ENCODE measurements around the gene EIPR1.
A peak's percentile ranks its signal among the peaks of the same experiment; 100 is the strongest.

The EIPR1 gene

DNA sequence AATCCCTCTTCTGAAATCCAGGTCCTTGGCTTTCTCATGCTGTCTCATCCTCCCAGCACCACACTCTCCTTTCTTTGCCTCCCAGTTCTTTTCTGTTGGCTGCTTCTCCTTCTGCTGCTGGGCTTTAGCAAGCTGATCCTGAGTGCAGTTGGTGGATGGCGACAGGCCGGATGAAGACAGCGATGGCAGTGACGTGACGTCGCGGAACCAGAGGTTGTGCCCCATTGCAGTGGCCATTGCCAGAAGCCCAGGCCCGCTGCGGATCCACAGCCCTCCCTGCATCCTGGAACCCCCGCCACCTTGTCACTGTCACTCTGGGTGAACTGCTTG is 75.2 kb downstream of the EIPR1 start:
- Mint-ChIP-seq H3K4me3 (peak overlapping the region in 2 of 3 experiments; percentile 73 to 80), H3K36me3 (ENCODE audit: low read depth) (no peaks in the 10 kb centered on the region), H3K27me3 (ENCODE audit: low read depth) (peaks cover 3% of the 10 kb centered on the region), H3K27ac (peak overlapping the region; percentile 73 to 94 (median 86)), H3K9me3 (no peaks in the 10 kb centered on the region), H3K4me1 (peaks cover 58% of the 10 kb centered on the region)
- TF ChIP-seq, protein P1, sequence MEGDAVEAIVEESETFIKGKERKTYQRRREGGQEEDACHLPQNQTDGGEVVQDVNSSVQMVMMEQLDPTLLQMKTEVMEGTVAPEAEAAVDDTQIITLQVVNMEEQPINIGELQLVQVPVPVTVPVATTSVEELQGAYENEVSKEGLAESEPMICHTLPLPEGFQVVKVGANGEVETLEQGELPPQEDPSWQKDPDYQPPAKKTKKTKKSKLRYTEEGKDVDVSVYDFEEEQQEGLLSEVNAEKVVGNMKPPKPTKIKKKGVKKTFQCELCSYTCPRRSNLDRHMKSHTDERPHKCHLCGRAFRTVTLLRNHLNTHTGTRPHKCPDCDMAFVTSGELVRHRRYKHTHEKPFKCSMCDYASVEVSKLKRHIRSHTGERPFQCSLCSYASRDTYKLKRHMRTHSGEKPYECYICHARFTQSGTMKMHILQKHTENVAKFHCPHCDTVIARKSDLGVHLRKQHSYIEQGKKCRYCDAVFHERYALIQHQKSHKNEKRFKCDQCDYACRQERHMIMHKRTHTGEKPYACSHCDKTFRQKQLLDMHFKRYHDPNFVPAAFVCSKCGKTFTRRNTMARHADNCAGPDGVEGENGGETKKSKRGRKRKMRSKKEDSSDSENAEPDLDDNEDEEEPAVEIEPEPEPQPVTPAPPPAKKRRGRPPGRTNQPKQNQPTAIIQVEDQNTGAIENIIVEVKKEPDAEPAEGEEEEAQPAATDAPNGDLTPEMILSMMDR (IDR thresholded peaks at IDR 0.05; ENCODE audit: unreplicated experiment in 3 of 3), result no peak

DNA sequence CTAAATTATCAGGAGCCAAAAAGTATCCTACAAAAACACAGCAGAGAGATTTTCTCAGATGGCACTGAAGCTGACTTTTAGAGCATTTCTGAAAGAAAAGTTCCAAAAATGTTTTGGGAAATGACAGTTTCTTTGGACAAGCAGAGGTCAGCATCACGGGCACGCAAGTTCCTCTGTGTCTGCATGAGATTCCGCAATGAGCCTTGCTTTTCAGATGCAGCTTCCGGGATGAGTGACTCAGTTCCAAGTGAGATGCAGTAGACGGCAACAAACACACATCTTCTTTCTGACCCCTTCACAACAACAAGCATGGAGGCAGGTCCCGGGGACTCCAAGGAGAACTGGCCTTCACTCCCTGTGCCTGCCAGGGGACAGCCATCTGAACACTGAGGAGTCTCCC is 76.6 kb downstream of the EIPR1 start:
- Mint-ChIP-seq H3K4me3 (peak overlapping the region in 1 of 3 experiments; percentile 49), H3K27ac (peak overlapping the region in 2 of 3 experiments; percentile 2 to 21), H3K27me3 (ENCODE audit: low read depth) (peaks cover 3% of the 10 kb centered on the region), H3K4me1 (peaks cover 58% of the 10 kb centered on the region), H3K9me3 (no peaks in the 10 kb centered on the region), H3K36me3 (ENCODE audit: low read depth) (no peaks in the 10 kb centered on the region)
- TF ChIP-seq, protein P1 (IDR thresholded peaks at IDR 0.05; ENCODE audit: unreplicated experiment in 3 of 3), result no peak

DNA sequence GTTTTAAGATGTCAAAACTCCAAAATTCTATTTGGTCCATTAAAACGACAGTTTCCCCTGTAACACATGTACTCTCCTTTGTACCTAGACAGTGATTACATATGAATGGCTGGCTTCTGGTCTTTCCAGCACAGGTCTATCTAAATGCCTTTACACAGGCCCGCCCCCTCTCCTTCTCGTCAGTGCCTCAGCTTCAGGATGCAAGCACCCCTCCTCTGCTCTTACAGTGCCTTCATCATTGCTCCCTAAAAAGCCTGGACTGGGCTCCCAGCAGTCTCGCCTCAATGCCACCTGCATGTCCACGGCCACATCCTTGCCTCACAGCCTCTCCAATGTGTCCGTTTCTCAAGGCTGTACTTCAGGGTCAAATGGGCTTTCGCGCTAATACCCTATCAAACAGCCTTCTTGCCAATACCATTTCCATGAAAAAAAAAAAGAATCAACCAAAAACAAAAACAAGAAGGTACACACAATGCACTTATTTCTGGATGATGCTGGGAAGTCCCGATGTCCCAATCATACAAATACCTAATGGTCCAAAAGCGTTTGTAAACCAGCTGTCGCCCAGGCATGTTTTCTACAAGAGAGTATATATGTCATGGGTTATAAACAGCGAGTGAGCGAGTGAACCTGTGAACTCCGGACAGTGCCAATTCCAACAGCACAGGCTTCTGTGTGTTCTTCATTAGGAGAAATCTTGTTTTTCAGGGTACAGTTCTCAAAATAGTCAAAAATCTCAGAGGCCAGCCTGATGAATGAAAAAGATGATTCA is 77.2 kb downstream of the EIPR1 start:
- TF ChIP-seq, protein P1 (IDR thresholded peaks at IDR 0.05; ENCODE audit: unreplicated experiment in 3 of 3), result no peak
- Mint-ChIP-seq H3K4me1 (peaks cover 52% of the 10 kb centered on the region), H3K4me3 (peak overlapping the region in 1 of 3 experiments; percentile 49), H3K27ac (peak overlapping the region in 2 of 3 experiments; percentile 2 to 21), H3K36me3 (ENCODE audit: low read depth) (no peaks in the 10 kb centered on the region), H3K9me3 (no peaks in the 10 kb centered on the region), H3K27me3 (ENCODE audit: low read depth) (peaks cover 3% of the 10 kb centered on the region)

DNA sequence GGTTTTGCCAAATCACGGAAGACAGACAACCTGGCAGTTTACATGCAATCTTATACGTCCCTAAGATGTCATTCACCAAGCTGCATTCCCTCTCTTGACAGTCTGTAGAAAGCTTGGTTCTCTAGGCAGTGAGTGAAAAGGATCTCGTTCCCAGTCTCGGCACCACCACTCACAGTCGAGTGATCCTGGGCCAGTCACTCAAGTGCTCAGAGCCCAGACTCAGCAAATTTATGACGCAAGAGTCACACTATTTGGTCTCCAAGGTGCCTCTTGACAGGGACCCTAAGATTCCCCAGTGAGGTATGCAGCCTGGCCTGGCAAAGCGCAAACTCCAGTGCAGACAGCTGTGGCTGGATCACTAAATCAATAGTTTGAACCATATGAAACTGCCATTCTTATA is 77.9 kb downstream of the EIPR1 start:
- Mint-ChIP-seq H3K27me3 (ENCODE audit: low read depth) (peaks cover 3% of the 10 kb centered on the region), H3K4me3 (no peak overlapping the region), H3K36me3 (ENCODE audit: low read depth) (no peaks in the 10 kb centered on the region), H3K4me1 (peaks cover 52% of the 10 kb centered on the region), H3K27ac (no peak overlapping the region), H3K9me3 (no peaks in the 10 kb centered on the region)
- TF ChIP-seq, protein P1 (IDR thresholded peaks at IDR 0.05; ENCODE audit: unreplicated experiment in 3 of 3), result no peak

DNA sequence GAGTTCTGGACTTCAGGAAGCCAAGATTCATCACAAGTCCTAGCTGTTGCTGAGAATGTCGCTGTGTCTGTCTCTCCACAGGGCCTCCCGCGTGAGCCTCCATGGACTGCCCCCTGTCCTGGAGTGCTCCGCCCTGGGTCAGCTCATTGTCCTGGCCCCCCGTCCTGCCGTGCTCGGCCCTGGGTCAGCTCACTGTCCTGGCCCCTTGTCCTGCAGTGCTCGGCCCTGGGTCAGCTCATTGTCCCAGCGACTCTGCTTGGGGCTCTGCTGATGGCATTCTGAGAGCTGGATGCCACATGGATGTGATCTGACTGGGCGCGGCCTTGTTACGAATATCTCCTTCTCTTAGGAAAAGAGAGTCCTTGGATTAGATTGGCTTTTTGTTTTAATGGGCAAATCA is 78.5 kb downstream of the EIPR1 start:
- no peak overlapping the region for H3K4me3 Mint-ChIP-seq
- no peaks in the 10 kb centered on the region for H3K9me3 Mint-ChIP-seq
- TF ChIP-seq, protein P1 (IDR thresholded peaks at IDR 0.05; ENCODE audit: unreplicated experiment in 3 of 3), result no peak
- H3K27ac Mint-ChIP-seq, result no peak overlapping the region
- no peaks in the 10 kb centered on the region for H3K36me3 Mint-ChIP-seq (ENCODE audit: low read depth)
- H3K4me1 Mint-ChIP-seq, result peaks cover 52% of the 10 kb centered on the region
- peaks cover 3% of the 10 kb centered on the region for H3K27me3 Mint-ChIP-seq (ENCODE audit: low read depth)

DNA sequence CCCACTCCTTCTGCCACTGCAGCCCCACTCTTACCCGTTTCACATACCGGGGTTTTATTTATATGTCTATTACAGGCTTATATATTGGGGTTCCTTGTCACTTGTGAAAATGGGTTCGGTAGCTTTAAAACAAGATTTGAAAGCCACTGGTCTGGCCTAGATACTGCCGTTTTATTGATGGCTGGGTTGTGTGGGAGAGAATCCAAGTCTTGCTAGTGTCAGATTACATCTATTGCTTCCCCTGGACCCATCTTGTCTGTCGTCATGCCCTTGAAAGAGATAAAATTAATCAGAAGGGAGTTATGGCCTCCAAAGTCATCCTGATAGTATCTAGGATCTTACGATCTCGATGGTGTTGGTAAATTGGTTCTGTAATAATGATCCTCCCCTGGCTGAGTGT is 79.4 kb downstream of the EIPR1 start:
- Mint-ChIP-seq H3K4me1 (peaks cover 44% of the 10 kb centered on the region), H3K27ac (no peak overlapping the region), H3K9me3 (no peaks in the 10 kb centered on the region), H3K4me3 (no peak overlapping the region), H3K36me3 (ENCODE audit: low read depth) (no peaks in the 10 kb centered on the region), H3K27me3 (ENCODE audit: low read depth) (no peaks in the 10 kb centered on the region)
- TF ChIP-seq, protein P1 (IDR thresholded peaks at IDR 0.05; ENCODE audit: unreplicated experiment in 3 of 3), result no peak
